Chondrocyte (in vitro differentiated cells): ENCODE results near the gene MYL6. TPM values are rescaled to one million over a fixed set of nuclear protein-coding genes. Genes with fewer than 3 reads are reported as not detected.

Experiments
- DNase-seq: peaks from one replicate; pipeline ENCODE4 v3.0.0; 2021; ENCODE audit warnings: mixed read lengths, low spot score
- H3K27ac Mint-ChIP-seq: one replicate; pipeline ENCODE4 v1.8.0; 2021; ENCODE audit warnings: mild to moderate bottlenecking, moderate library complexity, mixed read lengths; ENCODE audit not compliant: unreplicated experiment
- H3K27me3 Mint-ChIP-seq: 2 replicates; pipeline ENCODE4 v1.8.0; 2021; ENCODE audit warnings: low read depth, mixed read lengths
- H3K36me3 Mint-ChIP-seq: 2 replicates; pipeline ENCODE4 v1.8.0; 2021; ENCODE audit warnings: low read depth, mixed read lengths
- H3K4me1 Mint-ChIP-seq: 2 replicates; pipeline ENCODE4 v1.8.0; 2021; ENCODE audit warnings: low read depth, mild to moderate bottlenecking, mixed read lengths
- H3K4me3 Mint-ChIP-seq: one replicate; pipeline ENCODE4 v1.8.0; 2021; ENCODE audit warnings: mild to moderate bottlenecking, moderate library complexity, mixed read lengths; ENCODE audit not compliant: unreplicated experiment
- H3K9me3 Mint-ChIP-seq: 2 replicates; pipeline ENCODE4 v1.8.0; 2021; ENCODE audit warnings: low read depth, mixed read lengths
- CTCF ChIP-seq: fragments of 200-600 bp; sonication (generic); IDR thresholded peaks from 2 replicates; pipeline ENCODE4 v1.5.0; 2021; ENCODE audit warnings: antibody characterized with exemption, mild to moderate bottlenecking, moderate library complexity
- total RNA-seq: library from RNA; stranded (reverse); gene quantifications from 3 replicates; pipeline ENCODE4 v1.2.1, GENCODE V29; 2021

MYL6 gene
- total RNA-seq, 1 donor from 2014 or later: 2,282 TPM

DNA sequence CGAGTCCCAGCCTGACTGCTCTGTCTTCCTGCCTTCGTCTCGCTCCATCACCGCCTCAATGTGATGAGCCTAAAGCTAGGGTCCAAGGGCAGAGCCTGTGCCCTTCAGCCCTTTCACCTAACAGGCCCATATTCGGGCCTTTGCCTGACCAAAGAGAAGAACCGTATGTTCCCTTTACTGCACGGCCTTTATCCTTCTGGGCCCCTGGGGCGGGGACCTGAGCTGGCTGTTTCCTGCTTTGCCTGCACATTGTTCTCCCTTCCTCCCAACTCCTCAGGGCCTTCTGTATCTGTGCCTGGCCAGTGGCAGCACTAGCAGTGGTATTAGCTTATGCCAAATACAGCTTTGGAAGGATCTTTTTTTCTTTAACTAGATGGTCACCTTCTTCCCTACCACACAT lies 14.3 kb upstream of the MYL6 start:
- TF ChIP-seq CTCF: no peak
- peaks cover 39% of the 10 kb centered on the region for H3K36me3 Mint-ChIP-seq
- no peaks in the 10 kb centered on the region for H3K27me3 Mint-ChIP-seq
- H3K4me3 Mint-ChIP-seq: no peak overlapping the region
- H3K9me3 Mint-ChIP-seq: no peaks in the 10 kb centered on the region
- peak; percentile 46 for DNase-seq
- no peak overlapping the region for H3K27ac Mint-ChIP-seq
- peaks cover 11% of the 10 kb centered on the region for H3K4me1 Mint-ChIP-seq

DNA sequence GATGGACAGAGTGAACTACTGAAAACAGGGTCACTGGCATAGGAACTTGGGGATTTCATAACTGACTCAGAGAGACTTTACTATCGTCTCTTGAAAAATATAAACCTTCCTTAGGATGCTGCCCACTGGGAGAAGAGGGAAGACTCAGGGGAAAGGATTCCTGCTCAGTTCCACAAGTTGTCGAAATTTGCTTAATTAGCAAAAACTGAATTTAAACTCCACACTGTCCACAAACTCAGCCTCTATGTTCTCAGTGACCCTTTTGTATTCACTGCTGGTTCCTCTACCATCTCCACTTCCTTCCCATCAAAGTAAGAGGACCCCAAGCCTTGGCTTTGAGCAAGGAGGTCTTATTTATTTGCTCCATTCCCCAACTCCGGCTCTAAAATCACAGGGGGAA lies 12.9 kb upstream of the MYL6 start:
- peaks cover 13% of the 10 kb centered on the region for H3K4me1 Mint-ChIP-seq
- no peaks in the 10 kb centered on the region for H3K9me3 Mint-ChIP-seq
- no peak for DNase-seq
- no peak overlapping the region for H3K4me3 Mint-ChIP-seq
- no peaks in the 10 kb centered on the region for H3K27me3 Mint-ChIP-seq
- no peak overlapping the region for H3K27ac Mint-ChIP-seq
- no peak for TF ChIP-seq CTCF
- H3K36me3 Mint-ChIP-seq: peaks cover 35% of the 10 kb centered on the region

GRCh38 chr12:56146492-56147460 lies 11.4 kb upstream of the MYL6 start:
- Mint-ChIP-seq H3K36me3 (peaks cover 24% of the 10 kb centered on the region), H3K4me1 (peaks cover 27% of the 10 kb centered on the region), H3K27me3 (no peaks in the 10 kb centered on the region), H3K27ac (peak overlapping the region; percentile 76), H3K9me3 (no peaks in the 10 kb centered on the region), H3K4me3 (no peak overlapping the region)
- TF ChIP-seq CTCF: no peak
- no peak for DNase-seq

DNA sequence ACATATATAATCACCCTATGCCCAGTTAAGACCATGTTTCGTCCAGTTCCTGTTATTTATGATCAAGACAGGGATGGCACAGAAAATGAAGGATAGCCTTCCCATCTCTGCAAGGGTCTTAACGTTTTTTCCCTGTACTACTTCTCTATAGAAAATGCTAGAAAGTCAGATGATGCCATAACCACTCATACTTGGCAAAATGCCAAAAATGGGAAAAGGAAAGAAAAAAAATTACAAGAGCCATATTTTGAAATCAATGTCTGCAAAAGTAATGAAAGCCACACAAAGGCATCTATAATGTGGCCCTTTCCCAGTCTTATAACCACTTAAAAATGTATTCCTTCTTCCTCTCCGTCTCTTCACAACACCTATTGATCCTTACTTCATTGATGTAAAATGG lies 7.6 kb upstream of the MYL6 start:
- Mint-ChIP-seq H3K27me3 (no peaks in the 10 kb centered on the region), H3K27ac (peak overlapping the region; percentile 58), H3K4me3 (peak overlapping the region; percentile 26), H3K9me3 (no peaks in the 10 kb centered on the region), H3K4me1 (peaks cover 47% of the 10 kb centered on the region), H3K36me3 (peaks cover 2% of the 10 kb centered on the region)
- no peak for DNase-seq
- no peak for TF ChIP-seq CTCF

DNA sequence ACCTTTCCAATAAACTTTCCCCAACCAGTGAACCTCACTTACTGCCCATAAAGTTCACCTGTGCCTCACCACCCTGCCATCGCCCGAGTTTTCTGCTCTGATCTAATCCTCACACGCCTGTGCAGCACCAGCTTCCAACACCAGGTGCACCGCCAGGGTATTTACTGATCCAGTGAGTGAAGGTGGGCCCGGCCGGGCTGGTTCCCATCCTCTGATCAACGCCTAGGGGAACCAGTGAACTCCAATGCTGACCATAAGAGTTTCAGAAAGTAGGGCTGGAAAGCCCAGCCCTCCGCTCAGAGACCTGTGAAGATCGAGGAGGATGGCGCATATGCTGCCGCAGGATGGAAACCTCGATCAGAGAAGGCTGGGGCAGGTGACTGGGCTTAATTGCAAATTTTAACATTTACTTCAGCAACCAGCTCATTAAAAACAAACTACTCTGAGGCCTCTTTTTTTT lies 6.5 kb upstream of the MYL6 start:
- Mint-ChIP-seq H3K9me3 (no peaks in the 10 kb centered on the region), H3K36me3 (peaks cover 3% of the 10 kb centered on the region), H3K4me1 (peaks cover 40% of the 10 kb centered on the region), H3K4me3 (peak overlapping the region; percentile 87), H3K27me3 (no peaks in the 10 kb centered on the region), H3K27ac (peak overlapping the region; percentile 95)
- TF ChIP-seq CTCF: peak; percentile 69
- peak; percentile 84 for DNase-seq
